NCI-H1694 treated with DMSO at 0.1 percent for 48 hours (cell line): Measurements from ENCODE around the gene SLC34A1.
"Not testable (repeated sequence)": the region's sequence is repeated elsewhere in the genome, so short reads cannot be mapped to it uniquely, and the experiment has no call there.

Experiments
- DNase-seq: peaks from one replicate; lab custom pipeline; 2025; lab: John Stamatoyannopoulos, UW

The SLC34A1 gene

GRCh38 chr5:177384134-177384533, at the start of gene SLC34A1:
TSS of gene SLC34A1 (plus strand) at chr5:177384434. CDS start at chr5:177385742, 1,308 bp downstream.
- DNase-seq: no peak

GRCh38 chr5:177334781-177335700, 49.2 kb upstream of the SLC34A1 start:
- DNase-seq: no peak

GRCh38 chr5:177335701-177336065, 48.6 kb upstream of the SLC34A1 start:
- no peak for DNase-seq

- peak; percentile 51 for DNase-seq
Measured at GRCh38 chr5:177336112-177336511, 48.1 kb upstream of the SLC34A1 start.

GRCh38 chr5:177336603-177337494, 47.4 kb upstream of the SLC34A1 start:
- DNase-seq: no peak

GRCh38 chr5:177338251-177339106, 45.8 kb upstream of the SLC34A1 start:
- no peak for DNase-seq

- DNase-seq: no peak
Measured at GRCh38 chr5:177339107-177339638, 45.1 kb upstream of the SLC34A1 start.

- not testable (repeated sequence) for DNase-seq
Measured at GRCh38 chr5:177343000-177343399, 41.2 kb upstream of the SLC34A1 start.

- no peak for DNase-seq
Measured at GRCh38 chr5:177343777-177344176, 40.5 kb upstream of the SLC34A1 start.

- no peak for DNase-seq
Measured at GRCh38 chr5:177344891-177345290, 39.3 kb upstream of the SLC34A1 start.

GRCh38 chr5:177346820-177347219, 37.4 kb upstream of the SLC34A1 start:
- DNase-seq: no peak

GRCh38 chr5:177347699-177348098, 36.5 kb upstream of the SLC34A1 start:
- no peak for DNase-seq

- no peak for DNase-seq
Measured at GRCh38 chr5:177349362-177349647, 34.9 kb upstream of the SLC34A1 start.

GRCh38 chr5:177349762-177350161, 34.5 kb upstream of the SLC34A1 start:
- DNase-seq: no peak

GRCh38 chr5:177350776-177351391, 33.4 kb upstream of the SLC34A1 start:
- DNase-seq: no peak

- peak; percentile 81 for DNase-seq
Measured at GRCh38 chr5:177351392-177352329, 32.6 kb upstream of the SLC34A1 start, which contains the start of gene LMAN2. TSS of gene LMAN2 (minus strand) at chr5:177351668. CDS start at chr5:177351647, 21 bp downstream.

- no peak for DNase-seq
Measured at GRCh38 chr5:177353093-177353492, 31.1 kb upstream of the SLC34A1 start.

- DNase-seq: no peak
Measured at GRCh38 chr5:177354256-177354655, 30.0 kb upstream of the SLC34A1 start.

- no peak for DNase-seq
Measured at GRCh38 chr5:177354711-177355110, 29.5 kb upstream of the SLC34A1 start.
